IMR-90 (cell line): ENCODE data around the gene LAMTOR1. TPM values are rescaled to one million over a fixed set of nuclear protein-coding genes. Genes with fewer than 3 reads are reported as not detected.

ENCODE experiments used
- ATAC-seq: fragments of 200-7000 bp; cut with Tn5 transposase; 2 replicates; pipeline ENCODE4 v1.9.1; 2020; ENCODE audit warnings: low read depth, mild to moderate bottlenecking, moderate library complexity
- BruUV-seq: library from RNA; stranded (reverse); fragments of 400-500 nt; replicated peaks from 2 replicates; lab custom pipeline; 2021; lab: Mats Ljungman, UMichigan
- CTCF ChIA-PET: fragments of 300-600 bp; formaldehyde crosslinking; extraction: SDS; loops from one replicate; lab custom pipeline; 2021; ENCODE audit warnings: antibody characterized with exemption; lab: Yijun Ruan, JAX
- POLR2A ChIA-PET: fragments of 300-600 bp; sonication (Branson Sonifier 250); formaldehyde crosslinking; loops from one replicate; lab custom pipeline; 2022; ENCODE audit warnings: antibody characterized with exemption; ENCODE audit not compliant: unreplicated experiment; lab: Charles Lee
- DNase-seq: peaks from one replicate; pipeline ENCODE4 v3.0.0; 2013
- H2AFZ ChIP-seq: replicated peaks from 2 replicates; pipeline ENCODE3; 2013; ENCODE audit warnings: low read length, mild to moderate bottlenecking; ENCODE audit not compliant: poor library complexity
- H2AK5ac ChIP-seq: 2 replicates; pipeline ENCODE4 v1.6.1; 2013; ENCODE audit warnings: low read depth, low read length, inconsistent platforms
- H2AK9ac ChIP-seq: replicated peaks from 2 replicates; pipeline ENCODE3; 2013; ENCODE audit warnings: mild to moderate bottlenecking, low read depth, low read length, moderate library complexity; ENCODE audit not compliant: poor library complexity
- H2BK120ac ChIP-seq: 2 replicates; pipeline ENCODE4 v1.6.1; 2013; ENCODE audit warnings: low read depth, low read length, inconsistent platforms
- H2BK15ac ChIP-seq: 3 replicates; pipeline ENCODE4 v1.6.1; 2013; ENCODE audit warnings: low read depth, low read length, inconsistent platforms
- H2BK20ac ChIP-seq: 2 replicates; pipeline ENCODE4 v1.6.1; 2013; ENCODE audit warnings: low read depth, mild to moderate bottlenecking, inconsistent platforms, low read length, moderate library complexity
- H2BK5ac ChIP-seq: 2 replicates; pipeline ENCODE4 v1.6.1; 2013; ENCODE audit warnings: mild to moderate bottlenecking, low read depth, low read length, inconsistent platforms; ENCODE audit not compliant: poor library complexity, severe bottlenecking
- H3K14ac ChIP-seq: replicated peaks from 2 replicates; pipeline ENCODE4 v1.6.1; 2013; ENCODE audit warnings: low read depth, low read length, inconsistent platforms
- H3K18ac ChIP-seq: 2 replicates; pipeline ENCODE4 v1.6.1; 2013; ENCODE audit warnings: low read depth, low read length, control low read depth
- H3K23ac ChIP-seq: 2 replicates; pipeline ENCODE4 v1.6.1; 2013; ENCODE audit warnings: low read depth, low read length, inconsistent platforms
- H3K27ac ChIP-seq: 2 replicates; pipeline ENCODE4 v1.5.1; 2013; ENCODE audit warnings: mild to moderate bottlenecking, control low read depth, low read length; ENCODE audit not compliant: insufficient read depth
- H3K27me3 ChIP-seq: 2 replicates; pipeline ENCODE4 v1.6.1; 2013; ENCODE audit warnings: low read length; ENCODE audit not compliant: control insufficient read depth, insufficient read depth
- H3K36me3 ChIP-seq: 2 replicates; pipeline ENCODE4 v1.6.1; 2013; ENCODE audit warnings: low read length, mixed read lengths; ENCODE audit not compliant: control insufficient read depth, insufficient read depth
- H3K4ac ChIP-seq: 2 replicates; pipeline ENCODE4 v1.6.1; 2013; ENCODE audit warnings: low read depth, low read length, inconsistent platforms
- H3K4me1 ChIP-seq: 2 replicates; pipeline ENCODE4 v1.6.1; 2013; ENCODE audit warnings: low read length, mixed read lengths; ENCODE audit not compliant: control insufficient read depth, insufficient read depth
- H3K4me2 ChIP-seq: 2 replicates; pipeline ENCODE4 v1.6.1; 2013; ENCODE audit warnings: low read depth, mild to moderate bottlenecking, control low read depth, low read length, moderate library complexity
- H3K4me3 ChIP-seq: 2 replicates; pipeline ENCODE4 v1.5.1; 2013; ENCODE audit warnings: low read depth, mild to moderate bottlenecking, control low read depth, low read length, moderate library complexity; ENCODE audit not compliant: insufficient read depth
- H3K56ac ChIP-seq: 2 replicates; pipeline ENCODE4 v1.6.1; 2013; ENCODE audit warnings: low read length, inconsistent platforms; ENCODE audit not compliant: insufficient read depth; ENCODE audit errors: extremely low read depth
- H3K79me1 ChIP-seq, 2 experiments: 2 replicates each; pipeline ENCODE4 v1.6.1; 2013; ENCODE audit warnings: low read length in 2 of 2, inconsistent platforms in 1 of 2, low read depth in 1 of 2
- H3K9ac ChIP-seq: 2 replicates; pipeline ENCODE4 v1.6.1; 2013; ENCODE audit warnings: low read depth, low read length, control low read depth
- H3K9me1 ChIP-seq: 2 replicates; pipeline ENCODE4 v1.6.1; 2013; ENCODE audit warnings: low read length, inconsistent platforms; ENCODE audit not compliant: insufficient read depth
- H3K9me3 ChIP-seq: 2 replicates; pipeline ENCODE4 v1.6.1; 2013; ENCODE audit warnings: low read length; ENCODE audit not compliant: control insufficient read depth, insufficient read depth
- H4K20me1 ChIP-seq: 2 replicates; pipeline ENCODE4 v1.6.1; 2013; ENCODE audit warnings: low read length, inconsistent platforms; ENCODE audit not compliant: insufficient read depth
- H4K5ac ChIP-seq: 2 replicates; pipeline ENCODE4 v1.6.1; 2013; ENCODE audit warnings: mild to moderate bottlenecking, low read depth, low read length, control low read depth
- H4K8ac ChIP-seq, 2 experiments: 2 replicates each; pipeline ENCODE4 v1.6.1; 2013; ENCODE audit warnings: low read depth in 2 of 2, low read length in 2 of 2, control low read depth in 1 of 2, inconsistent platforms in 1 of 2
- H4K91ac ChIP-seq: 2 replicates; pipeline ENCODE4 v1.6.1; 2013; ENCODE audit warnings: low read depth, low read length, inconsistent platforms; ENCODE audit not compliant: insufficient read depth
- CEBPB ChIP-seq: IDR thresholded peaks from 2 replicates; pipeline ENCODE4 v1.6.1; 2012; ENCODE audit warnings: low read depth, low read length, improper control_type of control experiment
- RCOR1 ChIP-seq: IDR thresholded peaks from 2 replicates; pipeline ENCODE4 v1.6.1; 2012; ENCODE audit warnings: mild to moderate bottlenecking, low read length, improper control_type of control experiment; ENCODE audit not compliant: insufficient replicate concordance
- WGBS, 2 experiments: methylation state at CpG; one replicate each; pipeline versions ENCODE4 v1.1.5 to v1.1.7; 2013; ENCODE audit warnings: missing lambda C conversion rate in 2 of 2; ENCODE audit not compliant: insufficient read length in 1 of 2; ENCODE audit errors: extremely low coverage in 2 of 2; 5-methylcytosine and 5-hydroxymethylcytosine counted together
- dilution Hi-C: fragments of 300-500 bp; cut with HindIII; formaldehyde crosslinking; loops from one replicate; pipeline ENCODE4 v1.14.3; 2018; ENCODE audit warnings: low sequenced_read_pairs; ENCODE audit not compliant: unreplicated experiment
- in situ Hi-C: fragments of 300-500 bp; cut with MboI; formaldehyde crosslinking; loops from 3 replicates; pipeline ENCODE4 v1.14.3; 2019; ENCODE audit warnings: low sequenced_read_pairs, inconsistent platforms, mixed read lengths
- intact Hi-C: fragments of 100-400 bp; cut with micrococcal nuclease; formaldehyde crosslinking; loops from 2 replicates; pipeline ENCODE4 v1.10.0; 2022
- polyA plus RNA-seq, 3 experiments: library from polyadenylated mRNA; depleted of rRNA; stranded (reverse); fragments of >200 nt; gene quantifications; 2 replicates each; pipeline ENCODE4 v1.2.3, GENCODE V29; 2012; ENCODE audit warnings: low replicate concordance in 1 of 3
- total RNA-seq: library from RNA; depleted of rRNA; stranded (reverse); fragments of >200 nt; gene quantifications from 2 replicates; pipeline ENCODE4 v1.2.3, GENCODE V29; 2012

The LAMTOR1 gene
- total and polyA plus RNA-seq, 2 of the 4 experiments (the other 2 are of a cell fraction) = 126 to 137 TPM

DNA sequence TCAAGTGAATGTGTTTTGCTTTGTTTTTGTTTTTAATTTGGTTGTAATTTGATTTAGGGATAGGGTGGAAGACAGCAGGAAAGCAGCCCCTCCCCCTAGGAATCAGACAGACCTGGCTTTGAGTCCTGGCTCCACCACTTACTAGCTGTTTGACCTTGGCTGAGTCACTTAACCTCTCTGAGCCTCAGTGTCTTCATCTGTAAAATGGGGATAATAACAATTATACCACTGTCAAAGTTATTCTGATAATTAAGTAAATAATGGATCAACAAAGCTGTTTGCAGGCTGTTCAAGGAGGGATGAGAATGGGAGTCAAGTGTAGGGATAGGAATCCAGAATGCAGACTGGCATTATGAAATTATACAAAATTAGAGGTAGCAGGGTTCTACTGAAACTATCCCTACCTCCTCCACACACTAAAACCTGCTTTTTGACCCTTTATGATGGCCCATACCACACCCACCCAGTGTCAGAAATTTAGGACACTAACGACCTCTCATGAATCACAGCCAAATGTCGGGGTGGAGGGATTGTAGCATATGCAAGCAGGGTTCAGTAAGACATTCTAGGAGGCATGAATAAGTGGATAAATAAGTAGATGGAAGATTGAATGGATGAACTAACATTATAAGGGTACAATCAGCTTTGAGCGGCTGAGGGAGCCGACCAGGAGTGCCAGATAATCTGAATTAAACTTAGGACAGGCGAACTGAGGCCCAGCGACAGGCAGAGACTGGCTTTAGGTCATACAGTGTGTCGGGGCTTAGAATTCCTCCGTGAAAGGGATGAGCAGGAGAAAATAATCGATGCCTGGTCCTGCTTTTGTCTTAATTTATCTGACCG lies 8.4 kb upstream of the LAMTOR1 start:
- peak overlapping the region; percentile 96 to 97 for H4K8ac ChIP-seq
- peak overlapping the region; percentile 43 for H3K18ac ChIP-seq
- H3K4me3 ChIP-seq = peak overlapping the region; percentile 54
- intact Hi-C loops (no loop called here), dilution Hi-C loops (no loop called here), in situ Hi-C loops (no loop called here)
- H3K79me1 ChIP-seq = peaks cover 0 to 20% of the 10 kb centered on the region in 2 experiments; a peak in 2 of 4 replicates
- H4K20me1 ChIP-seq = no peaks in the 10 kb centered on the region
- peaks cover 8% of the 10 kb centered on the region; the same call in 1 of the 2 replicates for H3K4me1 ChIP-seq
- H2BK120ac ChIP-seq = peak overlapping the region; percentile 48
- no peaks in the 10 kb centered on the region; the same call in 1 of the 2 replicates for H3K36me3 ChIP-seq
- DNase-seq (no peak), ATAC-seq (no peak; the same call in 1 of the 2 replicates)
- BruUV-seq = TSS peak; percentile 90
- H3K4me2 ChIP-seq = peak overlapping the region; percentile 84
- ChIA-PET CTCF (interaction anchor here (1.8 kb wide), 1 partner anchor 33 kb away, joined by 6 read pairs; no protein-coding TSS in a partner anchor), POLR2A (interaction anchor here (1.0 kb wide), 1 partner anchor 9 kb away, joined by 4 read pairs; the partner anchor contains the start of gene LAMTOR1)
- H3K23ac ChIP-seq = peak overlapping the region; percentile 97
- H4K91ac ChIP-seq = peak overlapping the region; percentile 96
- peak overlapping the region; percentile 94 for H2AK9ac ChIP-seq
- H3K9ac ChIP-seq = peak overlapping the region; percentile 94
- peak overlapping the region; percentile 96 for H3K4ac ChIP-seq
- peak overlapping the region; percentile 97 for H3K14ac ChIP-seq
- peak overlapping the region; percentile 31 for H2BK20ac ChIP-seq
- peak overlapping the region; percentile 89 for H3K56ac ChIP-seq
- H3K9me1 ChIP-seq = peaks cover 14% of the 10 kb centered on the region
- H4K5ac ChIP-seq = peak overlapping the region; percentile 73
- H2AFZ ChIP-seq = peak overlapping the region; percentile 96
- no peaks in the 10 kb centered on the region for H3K9me3 ChIP-seq
- peak overlapping the region; percentile 85 for H3K27ac ChIP-seq
- H2BK15ac ChIP-seq = peak overlapping the region; percentile 10; the same call in 1 of the 3 replicates
- H2AK5ac ChIP-seq = peak overlapping the region; percentile 83
- peak overlapping the region; percentile 80 for H2BK5ac ChIP-seq
- H3K27me3 ChIP-seq = no peaks in the 10 kb centered on the region
- TF ChIP-seq CEBPB (no peak), RCOR1 (peak; percentile 55)
- 0% methylated on average over 4 of the region's 10 CpGs; no CpG with 5 or more reads in 1 of the 2 experiments for WGBS, 2 experiments
